ENCODE data around the gene RBM38. TPM values are rescaled to one million over a fixed set of nuclear protein-coding genes. Genes with fewer than 3 reads are reported as not detected.

The RBM38 gene
- total and polyA plus RNA-seq, 9 of the 15 experiments (the other 6 are each of a cell fraction or from before 2014, with no cell fraction given), result 0.28 to 82.4 (median 33.2) TPM

- TF ChIP-seq CEBPB (tag; IDR thresholded peaks at IDR 0.05) (0 out of 2 replicates have a peak, but pooled peaks have one; percentile 6), USF2 (CRISPR knock-in tag; IDR thresholded peaks at IDR 0.05) (no peak), GATAD2A (IDR thresholded peaks at IDR 0.05) (0 out of 2 replicates have a peak, but pooled peaks have one; percentile 17), EP300 (IDR thresholded peaks at IDR 0.05; ENCODE audit: low read length) (peak; percentile 93), SMARCA4 (IDR thresholded peaks at IDR 0.05) (peak; percentile 88), BCOR (IDR thresholded peaks at IDR 0.05) (peak; percentile 99), SIN3B (IDR thresholded peaks at IDR 0.05; ENCODE audit: low read depth) (peak; percentile 11; the same call in 1 of the 2 replicates), MCM7 (IDR thresholded peaks at IDR 0.05) (no peak), CTCFL (IDR thresholded peaks at IDR 0.05; ENCODE audit: borderline replicate concordance, insufficient read depth, low read depth, low read length, poor library complexity, severe bottlenecking) (no peak), ZNF57 (CRISPR knock-in tag; IDR thresholded peaks at IDR 0.05) (no peak), ETV1 (tag; conservative IDR thresholded peaks at IDR 0.05; ENCODE audit: low read depth) (peak; percentile 99), SOX6 (IDR thresholded peaks at IDR 0.05) (peak; percentile 64; the same call in 1 of the 2 replicates), PRMT5 (CRISPR knock-in tag; IDR thresholded peaks at IDR 0.05) (no peak), MYC (IDR thresholded peaks at IDR 0.05; ENCODE audit: low read depth, low read length) (peak; percentile 59), MYC (CRISPR knock-in tag; IDR thresholded peaks at IDR 0.05; ENCODE audit: borderline replicate concordance, low read depth) (no peak), HDAC8 (tag; IDR thresholded peaks at IDR 0.05) (peak; percentile 73), EZH2 (IDR thresholded peaks at IDR 0.05; ENCODE audit: borderline replicate concordance, low read depth, low read length) (no peak)
- TF ChIP-seq, protein P1, sequence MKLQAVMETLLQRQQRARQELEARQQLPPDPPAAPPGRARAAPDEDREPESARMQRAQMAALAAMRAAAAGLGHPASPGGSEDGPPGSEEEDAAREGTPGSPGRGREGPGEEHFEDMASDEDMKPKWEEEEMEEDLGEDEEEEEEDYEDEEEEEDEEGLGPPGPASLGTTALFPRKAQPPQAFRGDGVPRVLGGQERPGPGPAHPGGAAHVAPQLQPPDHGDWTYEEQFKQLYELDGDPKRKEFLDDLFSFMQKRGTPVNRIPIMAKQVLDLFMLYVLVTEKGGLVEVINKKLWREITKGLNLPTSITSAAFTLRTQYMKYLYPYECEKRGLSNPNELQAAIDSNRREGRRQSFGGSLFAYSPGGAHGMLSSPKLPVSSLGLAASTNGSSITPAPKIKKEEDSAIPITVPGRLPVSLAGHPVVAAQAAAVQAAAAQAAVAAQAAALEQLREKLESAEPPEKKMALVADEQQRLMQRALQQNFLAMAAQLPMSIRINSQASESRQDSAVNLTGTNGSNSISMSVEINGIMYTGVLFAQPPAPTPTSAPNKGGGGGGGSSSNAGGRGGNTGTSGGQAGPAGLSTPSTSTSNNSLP (IDR thresholded peaks at IDR 0.05; ENCODE audit: borderline replicate concordance, low read depth, low read length), result no peak; the same call in 1 of the 2 replicates
- TF ChIP-seq, protein P2, sequence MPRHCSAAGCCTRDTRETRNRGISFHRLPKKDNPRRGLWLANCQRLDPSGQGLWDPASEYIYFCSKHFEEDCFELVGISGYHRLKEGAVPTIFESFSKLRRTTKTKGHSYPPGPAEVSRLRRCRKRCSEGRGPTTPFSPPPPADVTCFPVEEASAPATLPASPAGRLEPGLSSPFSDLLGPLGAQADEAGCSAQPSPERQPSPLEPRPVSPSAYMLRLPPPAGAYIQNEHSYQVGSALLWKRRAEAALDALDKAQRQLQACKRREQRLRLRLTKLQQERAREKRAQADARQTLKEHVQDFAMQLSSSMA (CRISPR knock-in tag; IDR thresholded peaks at IDR 0.05), result no peak
- TF ChIP-seq, protein P3, sequence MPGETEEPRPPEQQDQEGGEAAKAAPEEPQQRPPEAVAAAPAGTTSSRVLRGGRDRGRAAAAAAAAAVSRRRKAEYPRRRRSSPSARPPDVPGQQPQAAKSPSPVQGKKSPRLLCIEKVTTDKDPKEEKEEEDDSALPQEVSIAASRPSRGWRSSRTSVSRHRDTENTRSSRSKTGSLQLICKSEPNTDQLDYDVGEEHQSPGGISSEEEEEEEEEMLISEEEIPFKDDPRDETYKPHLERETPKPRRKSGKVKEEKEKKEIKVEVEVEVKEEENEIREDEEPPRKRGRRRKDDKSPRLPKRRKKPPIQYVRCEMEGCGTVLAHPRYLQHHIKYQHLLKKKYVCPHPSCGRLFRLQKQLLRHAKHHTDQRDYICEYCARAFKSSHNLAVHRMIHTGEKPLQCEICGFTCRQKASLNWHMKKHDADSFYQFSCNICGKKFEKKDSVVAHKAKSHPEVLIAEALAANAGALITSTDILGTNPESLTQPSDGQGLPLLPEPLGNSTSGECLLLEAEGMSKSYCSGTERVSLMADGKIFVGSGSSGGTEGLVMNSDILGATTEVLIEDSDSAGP (CRISPR knock-in tag; IDR thresholded peaks at IDR 0.05), result no peak
Observed at GRCh38 chr20:57451795-57452661, 60.8 kb downstream of the RBM38 start (continued).
